Breast epithelium (tissue), 3 donors: Measurements from ENCODE around the gene KLF6.

Source experiments
- CTCF ChIP-seq, 3 donors: fragments of 450-650 bp; IDR thresholded peaks; one replicate each; pipeline ENCODE4 v1.5.1; 2016 to 2017; ENCODE audit warnings: antibody characterized with exemption in 3 of 3, mild to moderate bottlenecking in 3 of 3, moderate library complexity in 3 of 3
- POLR2A ChIP-seq: fragments of 450-650 bp; IDR thresholded peaks from one replicate; pipeline ENCODE4 v1.6.1; 2016; ENCODE audit warnings: antibody characterized with exemption, mild to moderate bottlenecking, moderate library complexity

GRCh38 chr10:3807928-3808496, 23.0 kb upstream of the KLF6 start:
- TF ChIP-seq CTCF (IDR thresholded peaks at IDR 0.05), result no peak
- TF ChIP-seq POLR2A, result no peak
